ENCODE results near the gene PPP1R26.

The PPP1R26 gene

DNA sequence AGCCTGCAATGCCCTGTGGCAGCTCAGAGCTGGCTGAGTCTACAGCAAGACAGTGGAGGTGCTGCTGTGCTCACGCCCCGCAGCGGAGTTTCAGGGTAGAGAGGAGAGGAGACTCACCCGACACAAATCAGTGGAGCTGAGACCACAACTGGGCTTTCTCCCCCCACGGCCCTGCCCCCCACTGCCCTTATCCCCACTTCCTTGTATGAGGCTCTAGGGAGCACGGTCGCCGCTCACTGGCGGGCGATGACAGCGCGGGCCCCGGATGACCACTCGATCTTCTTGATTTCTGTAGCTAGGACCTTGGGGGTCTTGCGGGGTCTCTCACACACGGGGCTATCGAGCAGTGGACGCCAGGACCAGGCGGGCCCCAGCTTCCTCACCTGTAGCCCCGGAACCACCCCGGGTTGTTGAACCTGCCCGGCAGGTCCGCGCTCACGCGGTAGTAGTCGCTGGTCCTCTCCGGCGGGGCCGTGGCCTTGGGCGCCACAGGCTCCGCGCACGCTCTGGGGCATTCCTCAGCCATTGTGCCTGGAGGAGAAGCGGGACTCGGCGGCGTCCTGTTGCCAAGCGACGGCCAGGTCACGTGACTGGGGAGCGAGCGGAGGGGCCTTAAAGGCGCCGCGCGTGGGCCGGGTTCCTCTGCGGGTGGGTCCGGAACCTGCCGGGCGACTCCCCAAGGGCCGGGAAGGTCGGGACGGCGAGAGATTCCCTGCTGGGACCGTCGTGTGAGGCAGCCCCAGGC is 19.9 kb downstream of the PPP1R26 start:
- TF ChIP-seq, protein P1, sequence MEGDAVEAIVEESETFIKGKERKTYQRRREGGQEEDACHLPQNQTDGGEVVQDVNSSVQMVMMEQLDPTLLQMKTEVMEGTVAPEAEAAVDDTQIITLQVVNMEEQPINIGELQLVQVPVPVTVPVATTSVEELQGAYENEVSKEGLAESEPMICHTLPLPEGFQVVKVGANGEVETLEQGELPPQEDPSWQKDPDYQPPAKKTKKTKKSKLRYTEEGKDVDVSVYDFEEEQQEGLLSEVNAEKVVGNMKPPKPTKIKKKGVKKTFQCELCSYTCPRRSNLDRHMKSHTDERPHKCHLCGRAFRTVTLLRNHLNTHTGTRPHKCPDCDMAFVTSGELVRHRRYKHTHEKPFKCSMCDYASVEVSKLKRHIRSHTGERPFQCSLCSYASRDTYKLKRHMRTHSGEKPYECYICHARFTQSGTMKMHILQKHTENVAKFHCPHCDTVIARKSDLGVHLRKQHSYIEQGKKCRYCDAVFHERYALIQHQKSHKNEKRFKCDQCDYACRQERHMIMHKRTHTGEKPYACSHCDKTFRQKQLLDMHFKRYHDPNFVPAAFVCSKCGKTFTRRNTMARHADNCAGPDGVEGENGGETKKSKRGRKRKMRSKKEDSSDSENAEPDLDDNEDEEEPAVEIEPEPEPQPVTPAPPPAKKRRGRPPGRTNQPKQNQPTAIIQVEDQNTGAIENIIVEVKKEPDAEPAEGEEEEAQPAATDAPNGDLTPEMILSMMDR (IDR thresholded peaks at IDR 0.05; ENCODE audit: low read depth, low read length, missing control alignments), result no peak
- H3K4me3 ChIP-seq (ENCODE audit: low read depth, low read length), result peak overlapping the region; percentile 87
- DNase-seq (ENCODE audit: low read depth), result peak; percentile 62
- in situ Hi-C loops (cut with HindIII; ENCODE audit: low sequenced_read_pairs), result loop anchor here (10.0 kb wide), 1 partner anchor 215 kb away; no protein-coding TSS in a partner anchor

DNA sequence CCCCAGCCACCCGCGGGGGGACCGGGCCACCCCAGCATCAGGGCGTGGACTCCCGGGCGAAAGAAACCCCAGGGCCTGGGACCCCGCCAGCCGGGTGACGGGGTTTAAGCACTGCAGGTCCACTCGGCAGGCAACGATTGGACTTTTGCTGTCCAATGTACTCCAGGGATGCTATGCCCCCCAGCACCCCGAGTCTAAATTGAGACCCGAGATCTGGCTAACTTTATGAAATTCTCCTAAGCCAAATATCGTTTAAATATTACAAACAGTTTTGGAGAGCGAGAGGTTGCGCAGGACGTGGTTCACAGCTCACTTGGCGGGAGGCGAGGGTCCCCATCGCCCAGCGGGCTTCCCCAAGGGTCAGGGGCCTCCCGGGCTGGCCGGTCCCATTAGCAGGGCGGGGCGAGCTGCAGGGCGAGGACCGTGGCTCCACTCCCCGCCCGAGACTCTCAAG is 20.5 kb downstream of the PPP1R26 start:
- no peak for DNase-seq (ENCODE audit: low read depth)
- TF ChIP-seq, protein P1 (IDR thresholded peaks at IDR 0.05; ENCODE audit: low read depth, low read length, missing control alignments), result no peak
- peak overlapping the region; percentile 87 for H3K4me3 ChIP-seq (ENCODE audit: low read depth, low read length)
- in situ Hi-C loops (cut with HindIII; ENCODE audit: low sequenced_read_pairs), result loop anchor here (10.0 kb wide), 1 partner anchor 215 kb away; no protein-coding TSS in a partner anchor

DNA sequence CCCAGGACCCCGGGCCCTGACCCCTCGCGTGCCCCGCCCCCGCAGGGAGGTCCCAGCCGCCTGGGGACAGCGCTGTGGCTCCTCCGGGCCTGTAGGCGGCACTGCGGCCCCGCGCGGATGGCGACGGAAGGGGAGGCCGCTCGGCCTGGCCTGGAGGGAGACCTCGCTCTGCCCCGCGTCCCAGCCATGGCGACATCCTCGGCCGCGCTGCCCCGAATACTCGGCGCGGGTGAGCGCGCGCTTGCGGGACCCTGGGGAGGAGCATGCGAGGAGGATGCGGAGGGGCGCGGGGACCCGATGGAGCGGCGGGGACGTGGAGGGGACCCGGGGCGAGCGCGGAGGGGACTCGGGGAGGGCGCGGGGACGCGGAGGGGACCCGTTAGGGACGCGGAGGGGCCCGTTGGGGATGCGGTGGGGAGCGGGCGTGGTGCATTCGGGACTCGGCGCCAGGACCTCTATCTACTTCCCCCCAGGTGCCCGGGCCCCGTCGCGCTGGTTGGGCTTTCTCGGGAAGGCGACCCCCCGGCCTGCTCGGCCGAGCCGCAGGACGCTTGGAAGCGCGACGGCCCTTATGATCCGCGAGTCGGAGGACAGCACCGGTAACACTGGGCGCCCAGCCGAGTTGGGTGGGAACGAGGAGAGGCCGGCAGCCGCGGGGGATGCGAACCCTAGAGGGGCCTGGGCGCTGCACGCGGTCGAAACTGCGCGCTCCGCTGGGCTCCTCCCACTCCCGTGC is 21.1 kb downstream of the PPP1R26 start, which contains the start of gene MRPS2:
TSS of gene MRPS2 (plus strand) at position 158 of the 736 bp plus-strand sequence. CDS start at position 187, 29 bp downstream.
- TF ChIP-seq, protein P1 (IDR thresholded peaks at IDR 0.05; ENCODE audit: low read depth, low read length, missing control alignments), result peak; percentile 87
- peak; percentile 53 for DNase-seq (ENCODE audit: low read depth)
- in situ Hi-C loops (cut with HindIII; ENCODE audit: low sequenced_read_pairs), result loop anchor here (10.0 kb wide), 1 partner anchor 214 kb away; no protein-coding TSS in a partner anchor
- H3K4me3 ChIP-seq (ENCODE audit: low read depth, low read length), result peak within 1 kb of the TSS; percentile 87

DNA sequence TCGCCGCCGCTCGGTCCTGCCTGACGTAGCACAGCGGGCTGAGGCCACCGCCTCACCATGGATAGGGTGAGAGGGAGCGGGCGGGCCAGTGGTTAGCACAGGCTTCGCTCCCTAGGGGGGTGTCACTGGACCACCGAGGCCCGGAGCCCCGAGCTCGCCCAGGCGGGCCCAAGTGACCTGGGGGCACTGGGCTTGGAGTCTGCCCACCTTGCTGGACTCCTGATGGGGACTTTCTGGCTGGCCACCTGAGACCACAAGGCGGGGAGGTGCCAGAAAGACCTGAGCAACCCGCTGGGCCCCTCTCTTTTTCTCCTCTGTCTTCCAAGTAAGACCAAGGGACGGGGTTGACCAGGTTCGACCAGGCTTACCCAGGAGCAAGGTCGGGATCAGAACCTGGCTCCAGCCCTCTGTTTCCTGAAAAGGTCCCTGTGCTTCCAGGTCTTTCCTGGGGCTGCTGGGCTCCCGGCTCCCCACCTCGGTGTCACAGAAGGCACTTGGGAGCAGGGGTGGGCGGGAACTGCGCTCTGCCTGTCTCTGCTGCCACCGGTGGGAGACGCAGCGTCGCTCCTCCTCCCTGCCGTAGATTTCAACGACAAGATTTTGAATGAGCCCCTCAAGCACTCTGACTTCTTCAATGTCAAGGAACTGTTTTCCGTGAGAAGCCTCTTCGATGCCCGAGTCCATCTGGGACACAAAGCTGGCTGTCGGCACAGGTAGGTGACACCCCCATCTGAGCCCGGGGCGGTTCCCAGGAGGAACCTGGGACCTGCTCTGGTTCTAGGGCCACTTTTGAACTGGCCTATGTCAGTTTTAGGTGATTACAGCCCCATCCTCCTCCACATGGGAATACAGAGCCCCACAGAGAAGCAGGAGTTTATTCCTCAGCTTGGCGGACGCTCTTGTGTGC is 21.9 kb downstream of the PPP1R26 start:
- peak overlapping the region; percentile 87 for H3K4me3 ChIP-seq (ENCODE audit: low read depth, low read length)
- TF ChIP-seq, protein P1 (IDR thresholded peaks at IDR 0.05; ENCODE audit: low read depth, low read length, missing control alignments), result no peak
- in situ Hi-C loops (cut with HindIII; ENCODE audit: low sequenced_read_pairs), result loop anchor here (10.0 kb wide), 1 partner anchor 213 kb away; no protein-coding TSS in a partner anchor
- DNase-seq (ENCODE audit: low read depth), result no peak

DNA sequence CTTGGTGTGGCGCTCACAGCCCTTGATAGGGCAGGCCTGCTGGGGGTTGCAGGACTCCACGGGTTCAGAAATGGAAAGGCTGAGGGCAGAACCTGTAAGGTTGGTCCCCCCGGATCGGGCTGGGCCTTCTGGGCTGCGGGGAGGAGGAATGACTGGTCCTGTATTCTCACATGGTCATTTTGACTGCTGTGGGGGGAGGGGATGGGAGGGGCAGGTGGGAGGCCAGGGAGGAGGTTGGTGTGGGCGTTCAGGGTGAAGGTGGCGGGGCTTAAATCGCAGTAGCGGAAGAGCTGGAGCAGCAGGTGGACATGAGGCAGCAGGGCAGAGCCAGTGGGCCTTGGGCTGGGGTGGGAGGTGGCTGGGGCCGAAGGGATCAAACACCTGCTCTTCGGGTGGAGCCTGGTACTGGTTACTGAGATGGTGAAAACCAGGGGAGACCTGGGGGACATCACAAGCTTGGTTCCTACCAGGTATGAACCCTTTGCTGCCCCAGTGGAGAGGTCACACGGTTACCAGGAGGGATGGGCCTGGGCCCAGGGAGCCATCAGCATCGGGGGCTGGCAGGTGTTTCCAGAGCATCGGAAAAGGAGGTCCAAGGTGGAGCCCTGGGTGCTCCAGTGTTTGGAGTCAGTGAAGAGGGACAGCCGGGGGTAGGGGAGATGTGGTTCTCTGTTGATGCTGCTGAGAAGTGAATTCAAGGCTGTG is 22.7 kb downstream of the PPP1R26 start:
- no peak for DNase-seq (ENCODE audit: low read depth)
- H3K4me3 ChIP-seq (ENCODE audit: low read depth, low read length), result no peak overlapping the region
- TF ChIP-seq, protein P1 (IDR thresholded peaks at IDR 0.05; ENCODE audit: low read depth, low read length, missing control alignments), result no peak
- in situ Hi-C loops (cut with HindIII; ENCODE audit: low sequenced_read_pairs), result loop anchor here (10.0 kb wide), 1 partner anchor 212 kb away; no protein-coding TSS in a partner anchor

Data from astrocyte of the cerebellum (primary cell).